ENCODE measurements around the gene VPS8. TPM values are rescaled to one million over a fixed set of nuclear protein-coding genes. Genes with fewer than 3 reads are reported as not detected.

The VPS8 gene
- 10 to 100 TPM; 20.0 to 22.9 TPM for total RNA-seq

- H3K4me1 Mint-ChIP-seq = peaks cover 51% of the 10 kb centered on the region
- H3K9me3 Mint-ChIP-seq = peaks cover 2% of the 10 kb centered on the region
- peak; percentile 96 for DNase-seq
- H3K4me3 Mint-ChIP-seq = peak within 1 kb of the TSS; percentile 98
- H3K36me3 Mint-ChIP-seq = peaks cover 9% of the 10 kb centered on the region
- peak within 1 kb of the TSS; percentile 97 for H3K27ac Mint-ChIP-seq
- peaks cover 4% of the 10 kb centered on the region for H3K27me3 Mint-ChIP-seq
These were observed at the start of gene VPS8 for GRCh38 chr3:184811999-184812661. Gene VPS8, plus strand, starts transcription at chr3:184812166. Its CDS starts 12,467 bp downstream, at chr3:184824633.

- Mint-ChIP-seq H3K4me3 (no peak overlapping the region), H3K27me3 (peaks cover 10% of the 10 kb centered on the region), H3K9me3 (no peaks in the 10 kb centered on the region), H3K27ac (no peak overlapping the region), H3K36me3 (no peaks in the 10 kb centered on the region), H3K4me1 (no peaks in the 10 kb centered on the region)
- DNase-seq = no peak
These were observed 47.8 kb upstream of the VPS8 start for GRCh38 chr3:184764191-184764590.

GRCh38 chr3:184765047-184765729 is 46.8 kb upstream of the VPS8 start:
- Mint-ChIP-seq H3K4me1 (no peaks in the 10 kb centered on the region), H3K9me3 (no peaks in the 10 kb centered on the region), H3K4me3 (no peak overlapping the region), H3K27me3 (peaks cover 10% of the 10 kb centered on the region), H3K27ac (no peak overlapping the region), H3K36me3 (no peaks in the 10 kb centered on the region)
- DNase-seq = no peak

- no peaks in the 10 kb centered on the region for H3K36me3 Mint-ChIP-seq
- no peaks in the 10 kb centered on the region for H3K4me1 Mint-ChIP-seq
- H3K27me3 Mint-ChIP-seq = peaks cover 10% of the 10 kb centered on the region
- no peaks in the 10 kb centered on the region for H3K9me3 Mint-ChIP-seq
- no peak for DNase-seq
- H3K27ac Mint-ChIP-seq = no peak overlapping the region
- no peak overlapping the region for H3K4me3 Mint-ChIP-seq
These were observed 46.3 kb upstream of the VPS8 start for GRCh38 chr3:184765730-184766074.

GRCh38 chr3:184766555-184767261 is 45.3 kb upstream of the VPS8 start:
- H3K9me3 Mint-ChIP-seq = no peaks in the 10 kb centered on the region
- H3K4me1 Mint-ChIP-seq = no peaks in the 10 kb centered on the region
- H3K27ac Mint-ChIP-seq = no peak overlapping the region

GRCh38 chr3:184767377-184767776 is 44.6 kb upstream of the VPS8 start:
- Mint-ChIP-seq H3K4me3 (no peak overlapping the region), H3K4me1 (no peaks in the 10 kb centered on the region), H3K27ac (no peak overlapping the region), H3K9me3 (no peaks in the 10 kb centered on the region), H3K36me3 (no peaks in the 10 kb centered on the region), H3K27me3 (peaks cover 10% of the 10 kb centered on the region)
- DNase-seq = no peak

More at GRCh38 chr3:184766555-184767261, 45.3 kb upstream of the VPS8 start:
- Mint-ChIP-seq H3K36me3 (no peaks in the 10 kb centered on the region), H3K27me3 (peaks cover 10% of the 10 kb centered on the region), H3K4me3 (no peak overlapping the region)
- DNase-seq = no peak

- peaks cover 5% of the 10 kb centered on the region for H3K27me3 Mint-ChIP-seq
- no peak for DNase-seq
- H3K36me3 Mint-ChIP-seq = no peaks in the 10 kb centered on the region
- H3K4me1 Mint-ChIP-seq = no peaks in the 10 kb centered on the region
- no peaks in the 10 kb centered on the region for H3K9me3 Mint-ChIP-seq
- no peak overlapping the region for H3K4me3 Mint-ChIP-seq
- no peak overlapping the region for H3K27ac Mint-ChIP-seq
These were observed 42.4 kb upstream of the VPS8 start for GRCh38 chr3:184769382-184770170.

GRCh38 chr3:184770541-184770940 is 41.4 kb upstream of the VPS8 start:
- no peaks in the 10 kb centered on the region for H3K9me3 Mint-ChIP-seq
- H3K36me3 Mint-ChIP-seq = no peaks in the 10 kb centered on the region
- no peak overlapping the region for H3K27ac Mint-ChIP-seq
- DNase-seq = no peak
- no peak overlapping the region for H3K4me3 Mint-ChIP-seq
- no peaks in the 10 kb centered on the region for H3K4me1 Mint-ChIP-seq
- H3K27me3 Mint-ChIP-seq = peaks cover 5% of the 10 kb centered on the region

- Mint-ChIP-seq H3K36me3 (no peaks in the 10 kb centered on the region), H3K27ac (no peak overlapping the region), H3K27me3 (peaks cover 5% of the 10 kb centered on the region), H3K9me3 (no peaks in the 10 kb centered on the region), H3K4me3 (no peak overlapping the region), H3K4me1 (no peaks in the 10 kb centered on the region)
- no peak for DNase-seq
These were observed 40.5 kb upstream of the VPS8 start for GRCh38 chr3:184771301-184772127.

GRCh38 chr3:184772667-184773272 is 39.2 kb upstream of the VPS8 start:
- DNase-seq = no peak
- Mint-ChIP-seq H3K36me3 (no peaks in the 10 kb centered on the region), H3K27me3 (peaks cover 1% of the 10 kb centered on the region), H3K4me1 (no peaks in the 10 kb centered on the region), H3K27ac (no peak overlapping the region), H3K9me3 (no peaks in the 10 kb centered on the region), H3K4me3 (no peak overlapping the region)

- Mint-ChIP-seq H3K27me3 (peaks cover 4% of the 10 kb centered on the region), H3K27ac (no peak overlapping the region), H3K4me1 (no peaks in the 10 kb centered on the region), H3K4me3 (no peak overlapping the region), H3K36me3 (no peaks in the 10 kb centered on the region), H3K9me3 (no peaks in the 10 kb centered on the region)
- DNase-seq = no peak
These were observed 38.4 kb upstream of the VPS8 start for GRCh38 chr3:184773283-184774186.

GRCh38 chr3:184776916-184777315 is 35.0 kb upstream of the VPS8 start:
- Mint-ChIP-seq H3K36me3 (no peaks in the 10 kb centered on the region), H3K4me1 (no peaks in the 10 kb centered on the region), H3K4me3 (no peak overlapping the region), H3K27ac (no peak overlapping the region), H3K9me3 (no peaks in the 10 kb centered on the region), H3K27me3 (peaks cover 8% of the 10 kb centered on the region)
- DNase-seq = no peak
